ENCODE data around the gene DPP4.

DPP4 gene

GRCh38 chr2:161947836-161948235 is 126.2 kb downstream of the DPP4 start:
- TF ChIP-seq POU6F1 (CRISPR knock-in tag; IDR thresholded peaks at IDR 0.05; ENCODE audit: borderline replicate concordance, low read depth): no peak
- no peak for TF ChIP-seq BACH2 (CRISPR knock-in tag; IDR thresholded peaks at IDR 0.05; ENCODE audit: borderline replicate concordance)
- TF ChIP-seq ARNTL (CRISPR knock-in tag; IDR thresholded peaks at IDR 0.05; ENCODE audit: borderline replicate concordance, low read depth): no peak
- no peak for TF ChIP-seq TCF4 (CRISPR knock-in tag; IDR thresholded peaks at IDR 0.05; ENCODE audit: borderline replicate concordance)
- TF ChIP-seq SNAI2 (CRISPR knock-in tag; IDR thresholded peaks at IDR 0.05): no peak
- no peak for TF ChIP-seq ZFP3 (CRISPR knock-in tag; IDR thresholded peaks at IDR 0.05)
- TF ChIP-seq TOX (CRISPR knock-in tag; IDR thresholded peaks at IDR 0.05; ENCODE audit: borderline replicate concordance): no peak
- no peak for TF ChIP-seq PATZ1 (CRISPR knock-in tag; IDR thresholded peaks at IDR 0.05; ENCODE audit: borderline replicate concordance)
- TF ChIP-seq ZNF565 (CRISPR knock-in tag; conservative IDR thresholded peaks at IDR 0.05; ENCODE audit: low read depth): no peak
- no peak for TF ChIP-seq OSR1 (CRISPR knock-in tag; IDR thresholded peaks at IDR 0.05)
- no peak for TF ChIP-seq ZC3H10 (CRISPR knock-in tag; IDR thresholded peaks at IDR 0.05)
- no peak for TF ChIP-seq ISL1 (CRISPR knock-in tag; IDR thresholded peaks at IDR 0.05)
- TF ChIP-seq CSDC2 (CRISPR knock-in tag; IDR thresholded peaks at IDR 0.05): no peak
- TF ChIP-seq TSHZ2 (CRISPR knock-in tag; IDR thresholded peaks at IDR 0.05): no peak
- no peak for TF ChIP-seq ZNF70 (CRISPR knock-in tag; IDR thresholded peaks at IDR 0.05)
- no peak for TF ChIP-seq PPARA (CRISPR knock-in tag; IDR thresholded peaks at IDR 0.05; ENCODE audit: borderline replicate concordance)
- no peak for TF ChIP-seq ESRRG (CRISPR knock-in tag; IDR thresholded peaks at IDR 0.05)
- no peak for TF ChIP-seq ZFP30 (CRISPR knock-in tag; IDR thresholded peaks at IDR 0.05)
- ATAC-seq: no peak; the same call in 2 of the 3 replicates

- no peak; the same call in 2 of the 3 replicates for ATAC-seq
- TF ChIP-seq TCF4 (CRISPR knock-in tag; IDR thresholded peaks at IDR 0.05; ENCODE audit: borderline replicate concordance) (no peak), CREB5 (CRISPR knock-in tag; IDR thresholded peaks at IDR 0.05; ENCODE audit: low read depth) (no peak), SNAI2 (CRISPR knock-in tag; IDR thresholded peaks at IDR 0.05) (no peak), ZFP3 (CRISPR knock-in tag; IDR thresholded peaks at IDR 0.05) (no peak), POU6F1 (CRISPR knock-in tag; IDR thresholded peaks at IDR 0.05; ENCODE audit: borderline replicate concordance, low read depth) (no peak), CSDC2 (CRISPR knock-in tag; IDR thresholded peaks at IDR 0.05) (no peak), ZNF70 (CRISPR knock-in tag; IDR thresholded peaks at IDR 0.05) (no peak), GLIS3 (CRISPR knock-in tag; IDR thresholded peaks at IDR 0.05) (no peak), RARB (CRISPR knock-in tag; IDR thresholded peaks at IDR 0.05) (no peak), PATZ1 (CRISPR knock-in tag; IDR thresholded peaks at IDR 0.05; ENCODE audit: borderline replicate concordance) (no peak), ARNTL (CRISPR knock-in tag; IDR thresholded peaks at IDR 0.05; ENCODE audit: borderline replicate concordance, low read depth) (no peak), ZFP30 (CRISPR knock-in tag; IDR thresholded peaks at IDR 0.05) (no peak), ZNF565 (CRISPR knock-in tag; conservative IDR thresholded peaks at IDR 0.05; ENCODE audit: low read depth) (no peak), PPARA (CRISPR knock-in tag; IDR thresholded peaks at IDR 0.05; ENCODE audit: borderline replicate concordance) (no peak), BACH2 (CRISPR knock-in tag; IDR thresholded peaks at IDR 0.05; ENCODE audit: borderline replicate concordance) (no peak), OSR1 (CRISPR knock-in tag; IDR thresholded peaks at IDR 0.05) (no peak)
Observed at GRCh38 chr2:161947406-161947805, 126.6 kb downstream of the DPP4 start.
